ENCODE measurements around the gene CORT.

Gene CORT

DNA sequence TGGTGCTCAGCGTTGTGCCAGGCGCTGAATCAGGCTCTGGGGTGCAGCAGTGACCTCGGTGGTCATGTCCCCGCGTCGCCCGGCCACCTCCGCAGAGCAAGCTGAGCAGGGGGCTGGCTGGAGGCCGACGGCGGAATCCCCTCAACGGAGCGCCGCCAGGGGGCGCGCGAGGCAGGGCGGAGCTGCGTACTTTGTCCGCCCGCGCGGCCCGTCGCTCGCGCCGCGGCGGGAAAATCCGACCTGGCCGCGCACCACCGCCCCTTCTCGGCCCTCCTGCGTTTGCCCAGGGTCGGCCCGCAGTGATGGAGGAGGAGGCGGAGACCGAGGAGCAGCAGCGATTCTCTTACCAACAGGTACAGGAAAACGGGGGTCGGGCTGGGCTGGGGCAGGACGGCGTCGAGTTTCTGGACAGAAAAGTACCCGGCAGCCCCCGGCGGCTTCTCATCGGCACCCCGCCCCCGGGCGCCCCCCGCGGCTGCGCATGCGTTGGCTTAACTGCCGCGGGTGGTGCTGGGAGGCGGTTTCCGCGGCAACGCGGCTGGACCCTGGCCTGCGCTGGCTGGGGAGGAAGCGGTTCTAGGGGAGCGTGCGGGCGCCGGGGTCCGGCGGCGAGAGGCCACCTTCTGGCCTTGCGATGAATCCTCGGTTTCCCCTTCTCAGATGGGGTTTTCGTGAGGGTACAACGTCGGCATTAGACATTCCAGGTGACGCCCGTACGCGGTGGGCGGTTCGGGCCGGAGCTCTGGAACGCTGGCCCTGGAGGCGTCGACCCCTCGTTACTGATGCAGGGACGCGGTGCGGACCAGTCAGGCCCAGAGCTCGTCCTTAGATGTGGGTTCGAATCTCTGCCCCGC, 19.4 kb upstream of the CORT start, which contains the start of gene CENPS:
Gene CENPS (plus strand): TSS at position 218 of the 854 bp plus-strand sequence. CDS start 85 bp downstream, at position 303.
- H3K27me3 Mint-ChIP-seq (ENCODE audit: low read depth) = no peaks in the 10 kb centered on the region
- H3K4me3 Mint-ChIP-seq = peak within 1 kb of the TSS; percentile 93
- peak within 1 kb of the TSS; percentile 95 for H3K27ac Mint-ChIP-seq
- H3K36me3 Mint-ChIP-seq (ENCODE audit: low read depth) = no peaks in the 10 kb centered on the region
- H3K4me1 Mint-ChIP-seq (ENCODE audit: low read depth) = peaks cover 21% of the 10 kb centered on the region
- H3K9me3 Mint-ChIP-seq = no peaks in the 10 kb centered on the region

DNA sequence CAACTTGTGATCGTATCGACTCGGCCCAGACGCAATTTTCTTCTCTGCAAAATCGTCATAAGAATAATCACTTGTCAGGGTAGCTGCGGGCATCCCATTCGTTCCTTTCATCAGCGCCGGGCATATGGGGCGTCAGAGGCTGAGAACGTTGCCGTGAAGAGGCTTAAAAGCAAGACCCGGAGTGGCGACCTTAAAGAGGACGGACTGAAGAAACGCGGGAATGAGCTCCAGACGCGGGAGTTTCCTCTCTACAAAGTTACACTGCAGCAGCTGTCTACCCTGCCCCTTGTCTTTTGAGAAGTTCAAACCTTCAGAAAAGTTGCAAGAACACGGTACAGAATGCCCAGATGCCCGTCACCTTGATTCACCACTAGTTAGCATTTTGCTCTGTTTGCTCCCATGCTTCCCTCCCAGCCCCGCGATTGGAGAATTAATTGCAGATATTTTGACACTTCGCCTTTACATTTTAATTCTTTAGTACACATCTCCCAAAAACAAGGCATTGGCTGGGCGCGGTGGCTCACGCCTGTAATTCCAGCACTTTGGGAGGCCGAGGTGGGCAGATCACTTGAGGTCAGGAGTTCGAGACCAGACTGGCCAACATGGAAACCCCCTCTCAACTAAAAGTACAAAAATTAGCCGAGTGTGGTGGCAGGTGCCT, 18.6 kb upstream of the CORT start:
- Mint-ChIP-seq H3K36me3 (ENCODE audit: low read depth) (no peaks in the 10 kb centered on the region), H3K27me3 (ENCODE audit: low read depth) (no peaks in the 10 kb centered on the region), H3K4me1 (ENCODE audit: low read depth) (peaks cover 21% of the 10 kb centered on the region), H3K27ac (peak overlapping the region; percentile 95), H3K4me3 (peak overlapping the region; percentile 93), H3K9me3 (no peaks in the 10 kb centered on the region)

- Mint-ChIP-seq H3K27ac (no peak overlapping the region), H3K4me1 (ENCODE audit: low read depth) (peaks cover 20% of the 10 kb centered on the region), H3K27me3 (ENCODE audit: low read depth) (no peaks in the 10 kb centered on the region), H3K9me3 (no peaks in the 10 kb centered on the region), H3K4me3 (no peak overlapping the region), H3K36me3 (ENCODE audit: low read depth) (no peaks in the 10 kb centered on the region)
Measured at GRCh38 chr1:10432910-10433700, 16.7 kb upstream of the CORT start.

DNA sequence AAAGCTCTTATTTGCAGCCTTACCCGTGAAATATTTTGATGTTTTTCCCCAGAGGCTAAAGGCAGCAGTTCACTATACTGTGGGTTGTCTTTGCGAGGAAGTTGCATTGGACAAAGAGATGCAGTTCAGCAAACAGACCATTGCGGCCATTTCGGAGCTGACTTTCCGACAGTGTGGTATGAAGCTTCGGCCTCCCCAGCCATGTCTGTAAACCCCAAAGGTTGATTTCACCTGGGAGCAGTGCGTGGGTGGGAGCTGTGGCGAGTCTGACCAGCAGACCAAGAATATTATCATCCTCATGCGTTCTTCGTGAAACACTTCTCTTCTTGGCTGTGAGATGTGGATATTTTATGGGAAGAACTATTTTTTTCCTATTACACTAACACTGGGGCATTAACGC, 16.0 kb upstream of the CORT start:
- Mint-ChIP-seq H3K27ac (no peak overlapping the region), H3K27me3 (ENCODE audit: low read depth) (no peaks in the 10 kb centered on the region), H3K4me3 (no peak overlapping the region), H3K9me3 (no peaks in the 10 kb centered on the region), H3K4me1 (ENCODE audit: low read depth) (peaks cover 19% of the 10 kb centered on the region), H3K36me3 (ENCODE audit: low read depth) (no peaks in the 10 kb centered on the region)

- Mint-ChIP-seq H3K9me3 (no peaks in the 10 kb centered on the region), H3K27ac (no peak overlapping the region), H3K36me3 (ENCODE audit: low read depth) (no peaks in the 10 kb centered on the region), H3K4me1 (ENCODE audit: low read depth) (peaks cover 19% of the 10 kb centered on the region), H3K27me3 (ENCODE audit: low read depth) (no peaks in the 10 kb centered on the region), H3K4me3 (no peak overlapping the region)
Measured at GRCh38 chr1:10434590-10434989, 15.2 kb upstream of the CORT start.

DNA sequence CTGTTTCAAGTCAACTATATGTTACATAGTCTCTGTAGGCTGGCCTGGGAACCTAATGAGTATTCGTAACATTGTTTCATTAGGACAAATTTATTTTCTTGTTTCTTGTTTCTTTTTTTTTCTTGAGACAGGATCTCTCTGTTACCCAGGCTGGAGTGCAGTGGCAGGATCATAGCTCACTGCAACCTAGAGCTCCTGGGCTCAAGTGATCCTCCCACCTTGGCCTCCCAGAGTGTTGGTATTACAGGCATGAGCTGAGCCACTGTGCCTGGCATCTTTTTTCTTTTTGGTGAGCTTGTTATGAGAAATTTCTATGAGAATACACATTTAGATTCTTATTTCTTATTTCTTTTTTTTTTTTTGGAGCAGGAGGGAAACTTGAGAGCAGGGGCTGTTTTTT, 12.8 kb upstream of the CORT start:
- peaks cover 4% of the 10 kb centered on the region for H3K4me1 Mint-ChIP-seq (ENCODE audit: low read depth)
- H3K27me3 Mint-ChIP-seq (ENCODE audit: low read depth) = no peaks in the 10 kb centered on the region
- H3K36me3 Mint-ChIP-seq (ENCODE audit: low read depth) = no peaks in the 10 kb centered on the region
- H3K9me3 Mint-ChIP-seq = no peaks in the 10 kb centered on the region
- no peak overlapping the region for H3K27ac Mint-ChIP-seq
- no peak overlapping the region for H3K4me3 Mint-ChIP-seq

DNA sequence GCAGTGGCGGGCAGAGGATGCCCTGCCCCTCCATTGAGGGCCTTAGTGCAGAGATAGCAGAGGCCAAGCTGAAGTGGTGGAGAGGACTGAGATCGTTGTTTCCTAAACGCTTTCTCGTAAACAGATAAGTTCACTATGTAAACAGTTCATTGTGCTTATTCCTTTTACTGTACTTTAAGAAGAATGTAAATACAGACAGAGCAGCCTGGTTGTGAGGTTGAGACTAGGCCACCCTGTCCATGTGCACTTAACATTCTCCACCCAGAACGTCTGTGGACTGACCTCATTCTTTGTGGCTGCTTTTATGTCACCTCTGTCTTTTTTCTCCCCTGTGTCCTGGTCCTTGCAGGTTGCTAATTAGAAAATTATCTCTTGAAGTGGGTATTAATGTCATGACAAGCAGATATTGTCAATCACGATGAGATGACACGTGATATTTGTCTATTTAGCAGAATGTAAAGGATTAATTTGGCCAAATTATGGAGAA, 11.1 kb upstream of the CORT start:
- Mint-ChIP-seq H3K27me3 (ENCODE audit: low read depth) (no peaks in the 10 kb centered on the region), H3K9me3 (no peaks in the 10 kb centered on the region), H3K36me3 (ENCODE audit: low read depth) (no peaks in the 10 kb centered on the region), H3K27ac (no peak overlapping the region), H3K4me1 (ENCODE audit: low read depth) (peaks cover 3% of the 10 kb centered on the region), H3K4me3 (no peak overlapping the region)

DNA sequence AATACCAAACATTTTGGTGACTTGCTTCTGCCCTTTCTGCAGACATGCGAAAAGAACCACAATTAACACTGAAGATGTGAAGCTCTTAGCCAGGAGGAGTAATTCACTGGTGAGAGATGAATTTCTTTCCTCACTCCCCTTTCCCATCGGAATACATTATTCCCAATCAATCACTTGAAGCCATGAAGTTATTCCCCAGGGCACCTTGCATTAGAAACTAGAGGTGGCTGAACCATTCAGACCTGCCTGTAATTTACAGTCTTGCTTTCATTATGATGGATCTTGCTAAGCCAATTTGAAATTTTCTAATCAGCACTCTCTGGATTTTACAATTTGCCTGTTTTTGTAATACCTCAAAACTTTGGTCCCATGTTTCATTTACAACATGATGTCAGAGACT, 9.5 kb upstream of the CORT start:
- Mint-ChIP-seq H3K27me3 (ENCODE audit: low read depth) (no peaks in the 10 kb centered on the region), H3K4me1 (ENCODE audit: low read depth) (peaks cover 3% of the 10 kb centered on the region), H3K4me3 (no peak overlapping the region), H3K27ac (no peak overlapping the region), H3K36me3 (ENCODE audit: low read depth) (no peaks in the 10 kb centered on the region), H3K9me3 (no peaks in the 10 kb centered on the region)

DNA sequence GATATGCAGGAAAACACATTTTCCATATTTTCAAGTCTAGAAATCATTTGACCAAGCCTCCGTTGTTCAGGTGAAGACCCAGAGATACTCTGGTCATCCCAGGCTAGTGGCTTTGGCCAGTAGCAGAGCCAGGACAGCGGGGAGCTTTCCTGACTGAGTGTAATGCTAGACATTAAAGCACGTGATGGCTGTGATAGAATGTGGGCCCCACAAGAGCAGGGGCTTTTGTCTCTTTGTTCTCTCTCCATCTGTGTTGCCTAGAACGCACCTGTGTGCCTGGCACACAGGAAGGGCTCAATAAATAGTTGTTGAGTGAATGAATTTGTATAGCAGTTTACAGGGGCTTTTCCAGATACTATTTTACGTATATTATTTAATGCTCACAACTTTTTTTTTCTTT, 9.0 kb upstream of the CORT start:
- Mint-ChIP-seq H3K4me1 (ENCODE audit: low read depth) (peaks cover 3% of the 10 kb centered on the region), H3K27ac (no peak overlapping the region), H3K27me3 (ENCODE audit: low read depth) (no peaks in the 10 kb centered on the region), H3K9me3 (no peaks in the 10 kb centered on the region), H3K4me3 (no peak overlapping the region), H3K36me3 (ENCODE audit: low read depth) (no peaks in the 10 kb centered on the region)

DNA sequence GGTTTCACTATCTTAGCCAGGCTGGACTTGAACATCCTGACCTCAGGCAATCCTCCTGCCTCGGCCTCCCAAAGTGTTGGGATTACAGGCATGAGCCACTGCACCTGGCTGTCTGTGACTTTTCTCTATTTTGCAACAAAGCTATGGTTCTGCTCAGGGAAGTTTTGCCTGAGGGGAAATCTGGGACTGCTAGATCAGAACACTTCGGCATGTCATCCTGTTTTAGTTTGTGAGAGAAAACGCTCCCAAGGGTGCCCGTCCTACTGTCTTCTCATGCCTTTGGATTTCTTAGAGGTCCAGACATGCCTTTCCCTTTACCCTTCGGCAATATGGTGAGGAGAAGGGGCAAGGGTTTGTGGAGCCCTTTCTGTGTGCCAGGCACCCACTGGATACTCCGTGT, 5.6 kb upstream of the CORT start:
- no peaks in the 10 kb centered on the region for H3K27me3 Mint-ChIP-seq (ENCODE audit: low read depth)
- H3K4me3 Mint-ChIP-seq = no peak overlapping the region
- no peaks in the 10 kb centered on the region for H3K9me3 Mint-ChIP-seq
- no peaks in the 10 kb centered on the region for H3K36me3 Mint-ChIP-seq (ENCODE audit: low read depth)
- H3K4me1 Mint-ChIP-seq (ENCODE audit: low read depth) = no peaks in the 10 kb centered on the region
- H3K27ac Mint-ChIP-seq = no peak overlapping the region

DNA sequence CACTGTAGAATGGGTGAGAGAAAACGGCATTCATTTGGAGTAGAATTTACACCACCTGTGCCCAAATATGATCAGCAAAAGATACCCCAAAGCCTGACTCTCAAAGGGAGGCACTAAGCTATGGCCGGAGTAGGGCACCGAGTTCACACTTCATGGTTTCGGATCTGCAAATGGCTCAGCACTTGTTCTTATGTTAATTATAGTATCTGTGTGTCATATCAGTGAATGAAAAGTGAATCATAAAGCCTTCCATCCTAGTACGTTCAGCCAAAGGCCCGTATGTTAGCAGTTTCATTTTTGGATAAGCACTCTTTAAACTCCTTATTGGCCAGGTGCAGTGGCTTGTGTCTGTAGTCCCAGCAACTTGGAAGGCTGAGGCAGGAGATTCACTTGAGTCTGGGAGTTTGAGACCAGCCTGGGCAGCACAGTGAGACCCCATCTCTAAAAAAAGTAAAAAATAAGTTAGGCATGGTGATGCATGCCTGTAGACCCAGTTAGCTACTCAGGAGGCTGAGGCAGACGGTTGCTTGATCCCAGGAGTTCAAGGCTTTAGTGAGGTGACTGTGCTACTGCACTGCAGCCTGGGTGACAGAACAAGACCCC, 4.9 kb upstream of the CORT start:
- Mint-ChIP-seq H3K4me3 (no peak overlapping the region), H3K9me3 (no peaks in the 10 kb centered on the region), H3K4me1 (ENCODE audit: low read depth) (no peaks in the 10 kb centered on the region), H3K27ac (no peak overlapping the region), H3K36me3 (ENCODE audit: low read depth) (no peaks in the 10 kb centered on the region), H3K27me3 (ENCODE audit: low read depth) (no peaks in the 10 kb centered on the region)

DNA sequence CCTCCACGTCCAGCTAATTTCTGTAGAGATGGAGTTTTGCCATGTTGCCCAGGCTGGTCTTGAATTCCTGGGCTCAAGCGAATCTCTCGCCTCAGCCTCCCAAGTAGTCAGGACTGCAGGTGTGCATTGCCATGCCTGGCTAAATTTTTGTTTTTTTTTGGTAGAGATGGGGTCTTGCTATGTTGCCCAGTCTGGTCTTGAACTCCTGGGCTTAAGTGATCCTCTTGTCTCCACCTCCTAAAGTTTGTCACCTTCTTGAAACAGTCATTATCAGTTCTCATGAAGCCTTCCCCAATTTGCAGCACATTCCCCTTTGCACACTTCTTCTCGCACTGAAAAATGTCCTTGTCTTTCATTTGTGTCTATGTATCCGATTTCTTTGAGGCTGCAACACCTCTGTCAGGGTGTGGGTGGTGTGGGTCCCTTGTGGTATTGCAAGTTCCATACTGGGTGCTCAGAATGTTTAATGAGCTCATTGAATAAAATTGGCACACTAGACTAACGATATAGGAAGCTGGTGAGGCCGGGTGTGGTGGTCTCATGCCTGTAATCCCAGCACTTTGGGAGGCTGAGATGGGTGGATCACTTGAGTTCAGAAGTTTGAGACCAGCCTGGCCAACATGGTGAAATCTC, 2.9 kb upstream of the CORT start:
- H3K36me3 Mint-ChIP-seq (ENCODE audit: low read depth) = no peaks in the 10 kb centered on the region
- no peaks in the 10 kb centered on the region for H3K4me1 Mint-ChIP-seq (ENCODE audit: low read depth)
- H3K27ac Mint-ChIP-seq = no peak overlapping the region

DNA sequence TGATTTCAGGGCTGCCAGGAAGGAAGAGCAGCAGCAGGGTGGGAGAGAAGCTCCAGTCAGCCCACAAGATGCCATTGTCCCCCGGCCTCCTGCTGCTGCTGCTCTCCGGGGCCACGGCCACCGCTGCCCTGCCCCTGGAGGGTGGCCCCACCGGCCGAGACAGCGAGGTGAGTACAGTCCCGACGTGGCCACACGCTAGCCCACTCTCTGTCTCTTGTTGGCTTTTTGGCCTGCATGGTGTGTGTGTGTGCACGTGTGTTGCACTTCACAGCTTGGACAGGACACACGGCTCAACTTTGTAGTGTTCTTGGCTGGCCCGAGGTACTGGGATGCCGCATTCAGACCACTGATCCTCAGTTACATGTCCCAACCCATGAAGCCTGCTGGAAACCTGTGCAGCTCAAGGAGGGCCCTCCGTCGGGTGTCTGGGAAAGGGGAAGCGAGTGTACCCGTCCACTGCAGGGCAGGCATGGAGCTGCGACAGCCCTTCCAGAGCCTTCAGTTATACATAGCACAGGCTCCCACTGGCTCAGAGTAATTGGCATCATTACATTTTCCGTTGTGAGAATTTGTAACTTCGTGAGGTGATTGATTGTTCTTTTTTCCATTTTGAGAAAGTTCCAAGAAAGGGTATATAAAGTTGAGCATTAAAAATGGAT, 454 bp downstream of the CORT start:
- Mint-ChIP-seq H3K36me3 (ENCODE audit: low read depth) (no peaks in the 10 kb centered on the region), H3K4me1 (ENCODE audit: low read depth) (no peaks in the 10 kb centered on the region), H3K27ac (no peak overlapping the region), H3K4me3 (no peak overlapping the region), H3K27me3 (ENCODE audit: low read depth) (peaks cover 3% of the 10 kb centered on the region), H3K9me3 (no peaks in the 10 kb centered on the region)

More for the DNA sequence above, 2.9 kb upstream of the CORT start:
- no peaks in the 10 kb centered on the region for H3K9me3 Mint-ChIP-seq
- no peak overlapping the region for H3K4me3 Mint-ChIP-seq
- peaks cover 3% of the 10 kb centered on the region for H3K27me3 Mint-ChIP-seq (ENCODE audit: low read depth)
